Activated T-cell treated with anti-CD3 and anti-CD28 coated beads, Interleukin-2, amount 50 U/mL, for 72 hours (primary cell): ENCODE measurements around the gene RFX7. TPM values are rescaled to one million over a fixed set of nuclear protein-coding genes. Genes with fewer than 3 reads are reported as not detected.

Source experiments
- ATAC-seq, 2 donors: fragments of 150-1000 bp; cut with Tn5 transposase; replicated peaks in 1 of 2; 2 replicates each; pipeline ENCODE4 v1.10.0; 2021; ENCODE audit warnings: moderate library complexity in 2 of 2, mild to moderate bottlenecking in 1 of 2
- DNase-seq, 2 donors: peaks; one replicate each; pipeline ENCODE4 v3.0.0; 2021 to 2022; ENCODE audit warnings: mixed read lengths in 1 of 2
- H3K27ac Mint-ChIP-seq: one replicate; pipeline ENCODE4 v1.8.0; 2022; ENCODE audit warnings: mild to moderate bottlenecking, moderate library complexity, mixed read lengths
- H3K27me3 Mint-ChIP-seq: one replicate; pipeline ENCODE4 v1.8.0; 2022; ENCODE audit warnings: low read depth, mixed read lengths
- H3K36me3 Mint-ChIP-seq, 2 donors: one replicate each; pipeline ENCODE4 v1.8.0; 2022; ENCODE audit warnings: mixed read lengths in 2 of 2, mild to moderate bottlenecking in 1 of 2; ENCODE audit not compliant: insufficient read depth in 2 of 2
- H3K4me1 Mint-ChIP-seq: one replicate; pipeline ENCODE4 v1.8.0; 2022; ENCODE audit warnings: low read depth, mixed read lengths
- H3K4me3 Mint-ChIP-seq, 2 donors: one replicate each; pipeline ENCODE4 v1.8.0; 2022; ENCODE audit warnings: mild to moderate bottlenecking in 2 of 2, mixed read lengths in 2 of 2, moderate library complexity in 2 of 2
- H3K9me3 Mint-ChIP-seq, 2 donors: one replicate each; pipeline ENCODE4 v1.8.0; 2022; ENCODE audit warnings: mixed read lengths in 2 of 2
- total RNA-seq, 2 donors: library from RNA; stranded (reverse); gene quantifications; one replicate each; pipeline ENCODE4 v1.2.3, GENCODE V29; 2022

RFX7 gene
- total RNA-seq, 2 donors from 2014 or later, result 37.3 to 44.4 TPM

DNA sequence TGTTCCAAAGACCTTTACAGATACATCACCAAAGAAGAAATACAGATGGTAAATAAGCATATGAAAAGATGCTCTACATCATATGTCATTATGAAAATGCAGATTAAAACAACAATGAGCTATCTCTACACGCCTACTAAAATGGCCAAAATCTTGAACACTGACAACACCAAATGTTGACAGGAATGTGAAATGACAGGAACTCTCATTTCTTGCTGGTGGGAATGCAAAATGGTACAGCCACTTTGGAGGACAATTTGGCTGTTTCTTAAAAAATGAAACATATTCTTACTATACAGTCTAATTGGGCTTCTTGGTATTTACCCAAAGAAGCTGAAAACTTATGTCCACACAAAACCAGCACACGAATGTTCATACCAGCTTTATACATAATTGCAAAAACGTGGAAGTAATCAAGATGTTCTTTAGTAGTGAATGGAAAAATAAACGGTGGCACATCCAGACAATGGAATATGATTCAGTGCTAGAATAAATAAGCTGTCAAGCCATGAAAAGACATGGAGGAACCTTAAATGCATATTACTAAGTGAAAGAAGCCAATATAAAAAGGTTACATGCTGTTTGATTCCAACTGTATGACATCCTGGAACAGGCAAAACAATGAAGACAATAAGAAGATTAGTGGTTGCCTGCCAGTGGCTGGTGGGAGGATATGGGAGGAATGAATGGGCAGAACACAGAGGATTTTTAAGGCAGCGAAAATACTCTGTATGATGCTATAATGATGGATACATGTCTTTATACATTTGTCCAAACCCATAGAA lies 169.0 kb downstream of the RFX7 start:
- no peak overlapping the region for H3K4me3 Mint-ChIP-seq
- H3K27ac Mint-ChIP-seq, result no peak overlapping the region
- ATAC-seq (no peak), DNase-seq (no peak)
- H3K36me3 Mint-ChIP-seq, result peaks cover 0 to 1% of the 10 kb centered on the region in 2 donors
- no peaks in the 10 kb centered on the region for H3K4me1 Mint-ChIP-seq
- peaks cover 13% of the 10 kb centered on the region for H3K27me3 Mint-ChIP-seq
- H3K9me3 Mint-ChIP-seq, result peaks cover 0 to 1% of the 10 kb centered on the region in 2 donors

DNA sequence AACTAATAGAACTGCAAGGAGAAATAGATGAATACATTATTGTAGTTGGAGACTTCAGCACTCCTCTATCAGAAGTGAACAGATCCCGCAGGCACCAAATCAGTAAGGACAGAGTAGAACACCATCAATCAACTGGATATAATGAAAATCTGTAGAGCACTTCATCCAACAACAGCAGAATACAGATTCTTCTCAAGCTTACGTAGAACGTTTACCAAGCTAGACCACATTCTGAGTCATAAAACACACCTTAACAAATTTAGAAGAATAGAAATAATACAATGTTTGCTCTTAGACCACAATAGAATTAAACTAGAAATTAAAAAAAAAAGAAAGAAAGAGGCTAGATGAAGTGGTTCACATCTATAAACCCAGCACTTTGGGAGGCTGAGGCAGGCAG lies 179.5 kb downstream of the RFX7 start:
- Mint-ChIP-seq H3K27me3 (no peaks in the 10 kb centered on the region), H3K27ac (no peak overlapping the region), H3K4me1 (no peaks in the 10 kb centered on the region), H3K9me3 (peaks cover 0 to 2% of the 10 kb centered on the region in 2 donors), H3K4me3 (no peak overlapping the region), H3K36me3 (peaks cover 2 to 3% of the 10 kb centered on the region in 2 donors)
- ATAC-seq (no peak), DNase-seq (no peak)

DNA sequence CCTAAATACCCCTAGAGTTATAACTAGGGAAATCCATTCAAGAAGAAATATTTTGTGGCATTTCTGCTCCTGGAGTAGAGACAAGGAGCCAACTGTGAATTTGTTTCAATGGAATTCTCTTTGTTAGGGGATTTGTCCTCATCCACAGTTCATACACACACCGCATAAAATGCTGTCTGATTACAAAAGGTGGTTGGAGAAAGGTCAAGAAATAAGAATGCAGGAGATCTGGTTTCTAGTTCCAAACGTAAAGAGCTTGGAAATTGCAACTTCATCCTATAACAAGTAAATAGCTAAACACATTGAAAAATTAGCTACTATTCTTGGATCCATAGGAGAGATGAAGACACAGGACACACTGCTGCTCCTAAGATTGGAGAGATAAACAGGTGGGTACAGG lies 184.0 kb downstream of the RFX7 start:
- Mint-ChIP-seq H3K9me3 (peaks cover 0 to 2% of the 10 kb centered on the region in 2 donors), H3K4me3 (no peak overlapping the region), H3K4me1 (no peaks in the 10 kb centered on the region), H3K36me3 (peaks cover 2 to 3% of the 10 kb centered on the region in 2 donors), H3K27ac (no peak overlapping the region), H3K27me3 (no peaks in the 10 kb centered on the region)
- DNase-seq (no peak), ATAC-seq (no peak)

DNA sequence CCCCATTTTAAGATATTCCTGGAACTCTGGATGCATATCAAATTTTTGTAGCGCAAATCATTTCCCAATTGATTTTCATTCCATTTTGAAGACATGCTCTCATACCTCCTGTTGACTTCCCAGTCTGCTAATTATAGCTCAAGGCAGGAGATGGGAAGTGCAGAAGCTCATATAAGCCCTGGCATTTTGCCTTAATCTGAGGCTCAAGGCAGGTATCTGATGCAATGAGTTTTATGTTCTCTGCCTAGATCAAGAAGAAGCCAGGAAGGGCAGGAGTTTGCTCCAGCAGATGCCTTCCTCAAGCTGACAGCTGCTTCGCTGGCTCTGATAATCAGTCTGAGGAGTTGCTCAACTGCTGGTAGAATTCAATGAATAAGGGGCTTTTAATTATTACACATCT lies 184.7 kb downstream of the RFX7 start:
- ATAC-seq (no peak), DNase-seq (no peak)
- peaks cover 2 to 3% of the 10 kb centered on the region in 2 donors for H3K36me3 Mint-ChIP-seq
- H3K9me3 Mint-ChIP-seq, result peaks cover 0 to 2% of the 10 kb centered on the region in 2 donors
- H3K4me3 Mint-ChIP-seq, result no peak overlapping the region
- H3K27me3 Mint-ChIP-seq, result no peaks in the 10 kb centered on the region
- no peaks in the 10 kb centered on the region for H3K4me1 Mint-ChIP-seq
- no peak overlapping the region for H3K27ac Mint-ChIP-seq

DNA sequence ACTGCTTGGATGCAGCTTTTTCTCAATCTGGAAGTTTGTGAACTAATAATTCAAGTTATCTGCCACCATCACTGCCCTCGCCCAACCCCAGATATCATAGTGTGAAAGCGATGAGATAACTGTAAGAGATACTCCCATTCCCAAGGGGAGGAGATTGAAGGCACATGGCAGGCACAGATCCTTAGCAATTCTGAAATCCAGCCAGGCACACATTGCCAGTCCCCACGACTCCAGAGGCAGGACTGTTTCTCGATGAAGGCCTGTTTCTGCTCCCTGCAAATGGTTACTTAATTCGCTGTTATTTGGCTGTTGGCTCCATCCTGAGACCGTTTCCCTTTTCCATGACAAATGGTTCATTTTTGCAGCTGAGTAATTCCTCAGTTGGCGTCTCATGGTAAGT lies 187.1 kb downstream of the RFX7 start:
- no peak overlapping the region for H3K4me3 Mint-ChIP-seq

DNA sequence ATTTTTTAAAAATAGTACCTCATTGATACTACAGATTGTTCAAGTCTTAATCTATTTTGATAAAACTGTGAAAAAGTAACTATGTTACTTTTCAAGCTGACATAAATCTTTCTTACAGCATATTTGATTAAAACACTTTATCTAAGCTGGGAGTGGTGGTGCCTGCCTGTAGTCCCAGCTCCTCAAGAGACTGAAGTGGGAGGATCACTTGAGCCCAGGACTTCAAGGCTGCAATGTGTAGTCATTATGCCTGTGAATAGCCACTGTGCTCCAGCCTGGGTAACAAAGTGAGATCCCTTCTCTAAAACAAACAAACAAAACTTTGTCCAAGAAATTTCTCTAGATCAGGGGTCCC lies 190.7 kb downstream of the RFX7 start:
- Mint-ChIP-seq H3K4me1 (no peaks in the 10 kb centered on the region), H3K27ac (peak overlapping the region; percentile 5), H3K9me3 (no peaks in the 10 kb centered on the region)

More for the DNA sequence above, 187.1 kb downstream of the RFX7 start:
- peaks cover 0 to under 1% of the 10 kb centered on the region in 2 donors for H3K9me3 Mint-ChIP-seq
- H3K4me1 Mint-ChIP-seq, result no peaks in the 10 kb centered on the region
- ATAC-seq (no peak), DNase-seq (no peak)
- no peak overlapping the region for H3K27ac Mint-ChIP-seq
- H3K36me3 Mint-ChIP-seq, result peaks cover under 1 to 2% of the 10 kb centered on the region in 2 donors
- no peaks in the 10 kb centered on the region for H3K27me3 Mint-ChIP-seq

DNA sequence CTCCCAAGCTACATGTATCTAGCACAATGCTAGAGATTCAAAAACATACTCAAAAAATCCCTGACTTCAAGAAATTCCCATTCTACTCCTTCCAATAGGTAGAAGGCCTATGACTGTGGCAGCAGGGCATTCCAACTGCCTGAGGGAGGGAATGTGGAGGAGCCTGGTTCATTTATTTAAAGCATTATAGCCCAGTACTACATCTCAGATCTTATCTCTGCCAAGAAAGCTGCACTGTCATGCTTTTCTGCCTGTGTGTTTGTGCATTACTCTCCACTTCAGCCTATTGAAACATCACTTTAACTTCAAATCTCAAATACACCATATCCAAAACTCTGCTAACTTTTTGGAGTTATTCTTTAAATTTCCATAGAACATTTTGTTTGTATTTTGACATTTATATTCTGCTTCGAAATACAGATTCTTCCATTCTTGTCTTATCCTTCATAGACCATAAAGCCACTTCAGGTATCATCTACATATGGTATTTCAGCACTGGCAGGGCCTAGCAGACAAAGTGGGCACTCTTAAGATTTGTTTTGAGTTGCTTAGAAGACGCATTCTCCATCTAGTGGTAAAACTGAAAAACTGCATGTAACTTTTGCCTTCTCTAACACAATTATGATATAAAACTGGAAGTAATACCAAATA lies 191.2 kb downstream of the RFX7 start:
- H3K36me3 Mint-ChIP-seq, result no peaks in the 10 kb centered on the region
- DNase-seq (no peak), ATAC-seq (peak; percentile 48 to 53)

More for the DNA sequence above, 190.7 kb downstream of the RFX7 start:
- Mint-ChIP-seq H3K36me3 (no peaks in the 10 kb centered on the region), H3K27me3 (no peaks in the 10 kb centered on the region), H3K4me3 (no peak overlapping the region)
- no peak for ATAC-seq
- DNase-seq, result no peak

DNA sequence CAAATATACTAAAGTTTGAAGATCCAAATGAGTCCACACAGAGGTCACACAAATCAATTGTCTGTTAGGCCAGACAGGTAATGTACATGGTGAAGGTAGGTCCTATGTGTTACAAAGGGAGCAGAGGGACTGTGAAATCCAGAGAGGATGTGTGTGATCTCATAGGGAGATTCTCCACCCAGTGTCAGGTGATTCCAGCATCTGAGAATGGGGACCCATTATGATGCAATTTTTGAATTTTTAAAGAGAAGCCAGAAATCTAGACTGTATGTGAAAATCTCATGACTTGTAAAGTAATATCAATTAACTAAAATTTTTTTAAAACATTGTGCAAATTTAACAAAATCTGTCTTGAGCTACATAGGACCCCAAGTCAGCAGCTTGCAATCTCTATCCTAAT lies 192.0 kb downstream of the RFX7 start:
- Mint-ChIP-seq H3K36me3 (no peaks in the 10 kb centered on the region), H3K27ac (no peak overlapping the region), H3K4me1 (no peaks in the 10 kb centered on the region), H3K27me3 (no peaks in the 10 kb centered on the region), H3K4me3 (no peak overlapping the region), H3K9me3 (peaks cover 0 to 1% of the 10 kb centered on the region in 2 donors)
- ATAC-seq, result no peak
- DNase-seq, result no peak

More for the DNA sequence above, 191.2 kb downstream of the RFX7 start:
- Mint-ChIP-seq H3K9me3 (no peaks in the 10 kb centered on the region), H3K4me1 (no peaks in the 10 kb centered on the region), H3K27ac (peak overlapping the region; percentile 5), H3K4me3 (no peak overlapping the region), H3K27me3 (no peaks in the 10 kb centered on the region)

DNA sequence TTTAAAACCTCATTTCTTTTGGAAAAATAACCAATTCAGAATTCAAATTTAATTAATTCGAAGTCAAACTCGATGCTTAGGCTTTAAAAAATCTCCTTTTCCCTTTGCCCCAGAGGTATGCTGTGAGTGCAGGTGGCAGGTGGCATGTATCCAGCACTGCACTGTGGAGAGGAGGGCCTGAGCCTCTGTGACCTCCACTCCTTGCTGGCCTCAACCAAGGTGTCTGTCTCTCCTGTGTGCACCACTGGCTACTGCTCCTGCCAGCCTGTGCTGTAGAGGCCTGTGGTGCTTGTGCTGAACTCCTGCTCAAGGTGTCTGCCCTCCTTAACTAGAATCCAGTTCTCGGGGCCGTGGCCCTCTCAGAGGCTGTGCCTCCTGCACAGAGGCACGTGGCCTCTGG lies 194.1 kb downstream of the RFX7 start:
- H3K9me3 Mint-ChIP-seq, result peaks cover 1 to 2% of the 10 kb centered on the region in 2 donors
- H3K4me1 Mint-ChIP-seq, result no peaks in the 10 kb centered on the region
- no peak overlapping the region for H3K4me3 Mint-ChIP-seq
- no peak for ATAC-seq
- H3K27ac Mint-ChIP-seq, result no peak overlapping the region
- no peaks in the 10 kb centered on the region for H3K27me3 Mint-ChIP-seq
- no peak for DNase-seq
- no peaks in the 10 kb centered on the region for H3K36me3 Mint-ChIP-seq

DNA sequence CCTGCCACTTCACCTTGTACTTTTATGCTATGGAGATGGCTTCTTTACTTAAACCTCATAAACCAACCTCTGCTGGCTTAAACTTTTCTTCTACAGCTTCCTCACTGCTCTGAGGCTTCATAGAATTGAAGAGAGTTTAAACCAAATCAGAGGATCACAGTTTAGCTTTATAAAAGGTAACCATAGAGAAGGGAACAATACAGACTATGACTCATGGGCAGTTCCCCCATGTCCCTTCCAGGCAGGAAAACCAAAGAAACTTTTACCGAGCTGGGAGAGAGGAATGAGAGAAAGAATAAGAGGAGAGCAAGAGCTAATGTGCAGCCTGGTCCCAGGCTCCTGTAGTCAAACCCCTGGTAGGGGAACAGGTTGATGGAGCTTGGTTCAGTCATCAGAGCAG lies 196.3 kb downstream of the RFX7 start:
- peaks cover 19% of the 10 kb centered on the region for H3K4me1 Mint-ChIP-seq
- no peak for ATAC-seq

DNA sequence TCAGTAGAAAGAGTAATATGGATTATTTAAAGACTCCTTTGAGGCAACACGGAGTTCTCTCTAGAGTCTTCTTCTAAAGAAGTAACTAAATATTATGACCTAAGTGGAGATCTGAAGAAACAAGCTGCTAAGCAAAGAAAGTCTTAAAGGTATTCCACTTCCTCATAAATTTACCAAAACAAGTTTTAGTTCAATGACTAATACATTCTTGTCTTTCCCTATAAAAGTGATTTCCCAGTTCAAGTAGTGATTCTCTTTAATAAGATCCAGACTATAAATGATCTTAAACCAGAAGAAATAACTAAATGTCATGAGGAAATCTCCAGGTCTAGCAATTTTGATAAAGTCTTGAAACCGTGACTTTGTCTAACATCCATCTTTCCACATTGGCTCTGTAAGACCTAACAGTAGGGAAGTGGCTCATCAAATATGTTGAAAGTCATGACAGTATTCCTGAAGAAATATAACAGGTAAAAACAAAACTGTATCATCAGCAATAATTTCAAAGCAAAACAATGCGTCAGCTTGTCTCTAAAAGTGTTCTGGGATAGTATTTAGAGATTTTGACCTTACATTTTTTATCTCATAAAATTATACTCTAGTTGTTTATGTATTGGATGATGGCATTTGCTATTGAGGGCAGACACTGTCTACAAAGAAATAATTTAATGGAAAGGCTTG lies 198.5 kb downstream of the RFX7 start:
- ATAC-seq, result no peak
- Mint-ChIP-seq H3K9me3 (peaks cover 7 to 10% of the 10 kb centered on the region in 2 donors), H3K27me3 (no peaks in the 10 kb centered on the region), H3K36me3 (peaks cover 7 to 8% of the 10 kb centered on the region in 2 donors), H3K4me3 (no peak overlapping the region), H3K4me1 (peaks cover 35% of the 10 kb centered on the region), H3K27ac (no peak overlapping the region)
- no peak for DNase-seq

More for the DNA sequence above, 196.3 kb downstream of the RFX7 start:
- no peak overlapping the region for H3K4me3 Mint-ChIP-seq
- peaks cover 7 to 8% of the 10 kb centered on the region in 2 donors for H3K36me3 Mint-ChIP-seq
- peaks cover 7 to 10% of the 10 kb centered on the region in 2 donors for H3K9me3 Mint-ChIP-seq
- H3K27me3 Mint-ChIP-seq, result no peaks in the 10 kb centered on the region
- no peak for DNase-seq
- no peak overlapping the region for H3K27ac Mint-ChIP-seq

DNA sequence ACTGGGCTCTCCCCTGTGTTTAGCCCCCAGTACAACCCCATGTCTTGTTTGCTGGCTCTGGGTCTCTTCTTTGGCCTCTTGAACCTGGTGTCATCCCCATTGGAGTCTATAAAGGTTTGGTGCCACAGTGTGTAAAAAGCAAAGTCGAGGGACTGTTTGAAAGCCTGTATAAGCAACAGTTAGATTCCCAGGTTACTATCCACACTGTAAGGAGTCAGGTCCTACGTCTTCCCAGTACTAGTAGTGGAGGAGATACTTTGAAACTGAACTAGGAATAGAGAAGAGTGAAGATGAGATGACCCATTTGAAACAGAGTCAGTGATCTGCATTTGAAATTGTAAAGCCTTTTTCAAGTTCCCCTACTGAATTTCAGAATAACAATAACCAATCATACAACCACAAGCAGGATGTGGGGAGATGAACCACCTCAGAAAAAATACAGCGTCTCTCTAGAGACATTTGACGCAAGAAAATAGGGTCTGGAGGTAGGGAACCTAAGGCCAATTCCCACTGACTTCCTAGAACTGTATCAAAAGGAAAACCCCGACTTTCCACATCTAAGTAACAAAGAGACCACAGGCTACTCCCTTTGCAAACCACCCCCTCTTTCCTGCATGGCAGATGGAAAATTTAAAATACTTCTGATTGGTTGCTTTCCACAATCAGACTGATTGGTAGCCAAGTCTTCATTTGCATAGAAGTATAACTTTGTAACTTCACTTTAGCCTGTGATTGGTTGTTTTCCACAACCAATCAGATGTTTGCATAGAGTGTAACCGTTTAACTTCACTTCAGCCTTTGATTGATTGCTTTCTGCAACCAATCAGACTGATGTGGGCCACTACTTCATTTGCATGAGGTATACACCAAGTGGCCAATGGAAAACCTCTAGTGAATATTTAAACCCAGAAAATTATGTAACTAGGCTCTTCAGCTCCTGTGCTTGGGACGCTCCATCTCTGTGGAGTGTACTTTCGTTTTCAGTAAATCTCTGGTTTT lies 200.4 kb downstream of the RFX7 start:
- Mint-ChIP-seq H3K9me3 (peaks cover 9 to 15% of the 10 kb centered on the region in 2 donors), H3K4me3 (peak overlapping the region; percentile 62 to 71), H3K27me3 (no peaks in the 10 kb centered on the region), H3K27ac (peak overlapping the region; percentile 36), H3K4me1 (peaks cover 52% of the 10 kb centered on the region), H3K36me3 (peaks cover 12 to 14% of the 10 kb centered on the region in 2 donors)
- ATAC-seq (peak; percentile 81 to 88), DNase-seq (peak; percentile 46 to 57)
